Measurements from ENCODE around the gene FFAR1.

DNA sequence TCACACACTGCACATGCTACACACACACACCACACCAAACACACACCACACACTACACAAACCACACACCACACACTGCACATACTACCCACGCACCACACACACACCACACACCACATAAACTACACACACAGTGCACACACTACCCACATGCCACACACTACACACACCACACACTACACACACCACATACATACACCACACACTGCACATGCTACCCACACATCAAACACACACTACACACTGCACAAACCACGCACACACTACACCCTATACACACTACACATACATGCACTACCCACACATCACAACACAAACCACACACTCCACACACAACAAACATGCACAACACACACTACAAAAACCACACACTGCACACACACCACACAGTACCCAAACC is 49.8 kb upstream of the FFAR1 start:
- TF ChIP-seq RAD21 (IDR thresholded peaks at IDR 0.05; ENCODE audit: low read depth) (no peak), CEBPB (IDR thresholded peaks at IDR 0.05) (no peak), TAF1 (IDR thresholded peaks at IDR 0.05; ENCODE audit: low read depth) (no peak), EGR1 (IDR thresholded peaks at IDR 0.05) (no peak), ZBTB7A (IDR thresholded peaks at IDR 0.05; ENCODE audit: low read depth) (no peak), TCF12 (IDR thresholded peaks at IDR 0.05; ENCODE audit: low read depth) (no peak), FOXM1 (IDR thresholded peaks at IDR 0.05; ENCODE audit: borderline replicate concordance, low read depth) (no peak), YY1 (IDR thresholded peaks at IDR 0.05; ENCODE audit: low read depth) (no peak)
- TF ChIP-seq, protein P1, sequence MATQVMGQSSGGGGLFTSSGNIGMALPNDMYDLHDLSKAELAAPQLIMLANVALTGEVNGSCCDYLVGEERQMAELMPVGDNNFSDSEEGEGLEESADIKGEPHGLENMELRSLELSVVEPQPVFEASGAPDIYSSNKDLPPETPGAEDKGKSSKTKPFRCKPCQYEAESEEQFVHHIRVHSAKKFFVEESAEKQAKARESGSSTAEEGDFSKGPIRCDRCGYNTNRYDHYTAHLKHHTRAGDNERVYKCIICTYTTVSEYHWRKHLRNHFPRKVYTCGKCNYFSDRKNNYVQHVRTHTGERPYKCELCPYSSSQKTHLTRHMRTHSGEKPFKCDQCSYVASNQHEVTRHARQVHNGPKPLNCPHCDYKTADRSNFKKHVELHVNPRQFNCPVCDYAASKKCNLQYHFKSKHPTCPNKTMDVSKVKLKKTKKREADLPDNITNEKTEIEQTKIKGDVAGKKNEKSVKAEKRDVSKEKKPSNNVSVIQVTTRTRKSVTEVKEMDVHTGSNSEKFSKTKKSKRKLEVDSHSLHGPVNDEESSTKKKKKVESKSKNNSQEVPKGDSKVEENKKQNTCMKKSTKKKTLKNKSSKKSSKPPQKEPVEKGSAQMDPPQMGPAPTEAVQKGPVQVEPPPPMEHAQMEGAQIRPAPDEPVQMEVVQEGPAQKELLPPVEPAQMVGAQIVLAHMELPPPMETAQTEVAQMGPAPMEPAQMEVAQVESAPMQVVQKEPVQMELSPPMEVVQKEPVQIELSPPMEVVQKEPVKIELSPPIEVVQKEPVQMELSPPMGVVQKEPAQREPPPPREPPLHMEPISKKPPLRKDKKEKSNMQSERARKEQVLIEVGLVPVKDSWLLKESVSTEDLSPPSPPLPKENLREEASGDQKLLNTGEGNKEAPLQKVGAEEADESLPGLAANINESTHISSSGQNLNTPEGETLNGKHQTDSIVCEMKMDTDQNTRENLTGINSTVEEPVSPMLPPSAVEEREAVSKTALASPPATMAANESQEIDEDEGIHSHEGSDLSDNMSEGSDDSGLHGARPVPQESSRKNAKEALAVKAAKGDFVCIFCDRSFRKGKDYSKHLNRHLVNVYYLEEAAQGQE (IDR thresholded peaks at IDR 0.05; ENCODE audit: low read depth), result no peak
- TF ChIP-seq, protein P2, sequence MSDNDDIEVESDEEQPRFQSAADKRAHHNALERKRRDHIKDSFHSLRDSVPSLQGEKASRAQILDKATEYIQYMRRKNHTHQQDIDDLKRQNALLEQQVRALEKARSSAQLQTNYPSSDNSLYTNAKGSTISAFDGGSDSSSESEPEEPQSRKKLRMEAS (IDR thresholded peaks at IDR 0.05), result no peak
- TF ChIP-seq, protein P3, sequence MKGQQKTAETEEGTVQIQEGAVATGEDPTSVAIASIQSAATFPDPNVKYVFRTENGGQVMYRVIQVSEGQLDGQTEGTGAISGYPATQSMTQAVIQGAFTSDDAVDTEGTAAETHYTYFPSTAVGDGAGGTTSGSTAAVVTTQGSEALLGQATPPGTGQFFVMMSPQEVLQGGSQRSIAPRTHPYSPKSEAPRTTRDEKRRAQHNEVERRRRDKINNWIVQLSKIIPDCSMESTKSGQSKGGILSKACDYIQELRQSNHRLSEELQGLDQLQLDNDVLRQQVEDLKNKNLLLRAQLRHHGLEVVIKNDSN (IDR thresholded peaks at IDR 0.05), result no peak

Measured in Ishikawa (cell line).